Head of caudate nucleus (tissue), 42 donors: ENCODE results near the gene PTPN7.
"Not testable (repeated sequence)": the region's sequence is repeated elsewhere in the genome, so short reads cannot be mapped to it uniquely, and the experiment has no call there.

ENCODE experiments used
- DNase-seq, 42 donors: peaks; one replicate each; pipeline versions ENCODE4 v3.0.0 to v3.0.0-alpha.2; 2020 to 2021; ENCODE audit warnings: mixed read lengths in 7 of 42
- intact Hi-C: fragments of 100-400 bp; cut with DNase I; formaldehyde crosslinking; loops from one replicate; pipeline ENCODE4 v1.15.0; 2022

The PTPN7 gene

DNA sequence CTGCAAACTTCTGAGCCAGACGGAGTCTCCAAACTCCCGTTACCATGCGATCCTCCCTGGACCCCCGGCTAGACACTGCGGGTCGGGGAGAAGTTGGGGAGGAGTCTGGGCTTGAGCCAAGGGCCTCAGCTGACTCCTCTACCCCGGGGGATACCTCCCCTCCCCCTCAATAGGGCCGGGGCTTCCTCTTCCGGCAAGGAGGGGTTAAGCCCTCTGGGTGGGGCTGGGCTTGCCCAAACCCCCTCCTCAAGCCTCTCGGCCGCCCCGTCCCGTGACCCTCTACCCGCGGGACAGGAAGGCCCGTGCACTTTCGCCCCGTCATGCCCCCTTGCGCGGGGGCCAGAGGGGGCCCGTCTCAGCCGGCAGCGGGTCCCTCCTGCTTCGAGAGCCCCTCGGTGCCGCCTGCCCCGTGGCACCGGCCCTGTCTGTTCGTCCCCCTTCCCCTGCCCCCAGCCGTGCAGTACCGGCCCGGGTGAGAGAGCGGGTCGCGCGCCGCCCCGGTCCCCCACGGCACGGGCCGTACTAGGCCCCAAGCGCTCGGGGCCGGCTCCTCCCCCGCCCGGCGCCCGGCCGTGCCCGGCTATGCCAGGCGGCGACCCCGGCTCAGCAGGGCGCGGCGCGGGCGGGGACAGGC lies 16.5 kb downstream of the PTPN7 start:
- intact Hi-C loops, result no loop called here

GRCh38 chr1:202143011-202143767 lies 17.2 kb downstream of the PTPN7 start:
- peak in 7 of 42 donors; percentile 39 to 63 (median 49) for DNase-seq
- intact Hi-C loops, result no loop called here

More for the DNA sequence above, 16.5 kb downstream of the PTPN7 start:
- peak in 7 of 42 donors; percentile 38 to 61 (median 52) for DNase-seq

GRCh38 chr1:202141468-202141867 lies 18.9 kb downstream of the PTPN7 start:
- intact Hi-C loops, DNase-seq: not testable (repeated sequence)

DNA sequence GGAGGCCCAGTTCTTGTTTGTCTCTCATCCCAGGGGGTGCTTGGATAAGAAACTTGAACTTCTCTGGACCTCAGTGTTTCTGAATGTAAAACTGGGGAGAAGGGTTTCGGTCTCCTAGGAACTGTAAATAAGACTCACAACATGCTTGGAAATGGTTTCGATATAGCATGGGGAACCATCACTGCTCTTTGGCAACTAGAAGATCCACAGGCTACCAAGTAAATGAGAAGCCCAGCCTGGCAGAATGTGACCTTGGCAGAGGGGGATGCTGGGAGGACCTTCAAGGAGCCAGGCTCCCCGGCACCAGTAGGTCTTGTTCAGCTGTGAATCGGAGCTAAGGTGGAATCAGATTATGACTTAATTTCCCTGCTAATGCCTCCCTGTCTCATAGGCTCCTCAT lies 19.6 kb downstream of the PTPN7 start:
- intact Hi-C loops, result no loop called here
- no peak for DNase-seq

DNA sequence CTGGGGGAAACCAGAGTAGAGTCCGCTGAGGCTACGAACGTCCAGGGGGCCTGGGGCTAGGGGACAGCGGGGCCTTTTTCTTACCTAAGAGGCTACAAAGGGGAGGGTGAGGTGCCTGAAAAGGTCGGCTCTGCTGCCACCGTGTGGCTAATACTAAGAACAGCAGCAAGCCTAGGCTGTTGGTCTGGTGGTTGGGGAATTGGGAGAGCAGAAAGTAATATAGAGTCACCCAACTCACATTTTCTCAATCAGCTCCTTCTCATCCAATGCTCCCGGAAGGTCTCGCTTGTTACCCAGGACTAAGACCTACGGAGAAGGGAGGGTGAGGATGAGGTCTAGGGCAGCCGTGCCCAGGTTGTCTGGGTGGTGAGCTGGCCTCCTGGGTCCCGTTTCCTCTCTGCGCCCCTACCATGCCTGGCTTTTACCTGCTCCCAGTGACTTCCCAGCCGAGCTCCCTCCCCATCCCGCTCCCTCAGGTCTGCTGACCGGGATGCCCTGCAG lies 25.1 kb downstream of the PTPN7 start:
- DNase-seq, result peak in 41 of 42 donors; percentile 62 to 90 (median 78)
- intact Hi-C loops, result loop anchor here (5.0 kb wide), 1 partner anchor 128 kb away; no protein-coding TSS in a partner anchor

DNA sequence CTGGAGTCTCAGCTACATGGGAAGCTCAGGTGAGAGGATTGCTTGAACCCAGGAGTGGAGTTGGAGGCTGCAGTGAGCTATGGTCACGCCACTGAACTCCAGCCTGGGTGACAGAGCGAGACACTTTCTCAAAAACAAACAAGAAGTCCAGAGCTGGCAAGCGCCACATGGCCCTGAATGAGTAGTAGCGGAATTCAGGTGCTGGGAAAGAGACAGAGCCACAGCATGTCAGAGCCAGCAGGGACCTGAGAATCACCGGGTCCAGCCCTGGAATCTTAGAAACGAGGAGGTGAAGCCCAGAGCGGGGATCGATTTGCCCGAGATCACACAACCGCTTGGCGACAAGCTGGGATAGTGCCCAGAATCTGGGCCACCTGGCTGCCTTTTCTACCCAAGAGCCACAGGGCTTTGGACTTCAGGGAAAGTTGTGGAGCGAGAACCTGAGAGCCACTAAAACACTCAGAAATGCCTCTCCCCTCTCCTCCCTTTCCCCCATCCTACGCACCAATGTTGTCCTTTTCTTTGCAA lies 25.7 kb downstream of the PTPN7 start:
- intact Hi-C loops, result loop anchor here (5.0 kb wide), 2 partner anchors 127 to 247 kb away; partner anchors contain the start of gene SHISA4
- peak in 2 of 42 donors; percentile 25 to 40 for DNase-seq

- no peak for DNase-seq
- intact Hi-C loops, result loop anchor here (5.0 kb wide), 1 partner anchor 247 kb away; the partner anchor contains the start of gene SHISA4
These were observed 26.4 kb downstream of the PTPN7 start for GRCh38 chr1:202133989-202134388.

DNA sequence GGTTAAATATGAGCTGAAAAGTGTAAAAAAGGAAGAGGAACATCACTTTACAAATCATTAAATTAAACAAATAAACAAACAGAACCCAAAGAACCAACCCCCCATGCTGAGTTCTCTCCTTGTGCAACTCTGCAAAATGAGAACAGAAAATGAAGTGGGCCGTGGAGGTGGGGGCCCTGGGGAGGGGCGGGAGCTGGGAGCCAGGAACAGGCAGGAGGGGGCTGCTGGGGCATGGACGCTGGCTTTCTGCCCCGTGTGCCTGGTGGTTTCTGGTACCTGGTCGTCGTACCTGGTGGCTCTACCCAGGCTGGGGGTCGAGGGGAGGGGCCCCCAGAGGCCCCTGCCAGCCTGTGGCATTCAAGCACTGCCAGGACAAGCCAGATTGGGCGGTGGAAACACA lies 26.9 kb downstream of the PTPN7 start:
- intact Hi-C loops, result loop anchor here (5.0 kb wide), 1 partner anchor 246 kb away; the partner anchor contains the start of gene SHISA4
- peak in 4 of 42 donors; percentile 23 to 56 (median 38) for DNase-seq

- peak; percentile 78 to 95 (median 87) for DNase-seq
- intact Hi-C loops, result loop anchor here (5.0 kb wide), 1 partner anchor 246 kb away; the partner anchor contains the start of gene SHISA4
These were observed 27.4 kb downstream of the PTPN7 start for GRCh38 chr1:202133001-202133400.

- intact Hi-C loops, result loop anchor here (5.0 kb wide), 1 partner anchor 245 kb away; the partner anchor contains the start of gene SHISA4
- DNase-seq, result peak; percentile 55 to 93 (median 78)
These were observed 28.2 kb downstream of the PTPN7 start for GRCh38 chr1:202131956-202132821.

DNA sequence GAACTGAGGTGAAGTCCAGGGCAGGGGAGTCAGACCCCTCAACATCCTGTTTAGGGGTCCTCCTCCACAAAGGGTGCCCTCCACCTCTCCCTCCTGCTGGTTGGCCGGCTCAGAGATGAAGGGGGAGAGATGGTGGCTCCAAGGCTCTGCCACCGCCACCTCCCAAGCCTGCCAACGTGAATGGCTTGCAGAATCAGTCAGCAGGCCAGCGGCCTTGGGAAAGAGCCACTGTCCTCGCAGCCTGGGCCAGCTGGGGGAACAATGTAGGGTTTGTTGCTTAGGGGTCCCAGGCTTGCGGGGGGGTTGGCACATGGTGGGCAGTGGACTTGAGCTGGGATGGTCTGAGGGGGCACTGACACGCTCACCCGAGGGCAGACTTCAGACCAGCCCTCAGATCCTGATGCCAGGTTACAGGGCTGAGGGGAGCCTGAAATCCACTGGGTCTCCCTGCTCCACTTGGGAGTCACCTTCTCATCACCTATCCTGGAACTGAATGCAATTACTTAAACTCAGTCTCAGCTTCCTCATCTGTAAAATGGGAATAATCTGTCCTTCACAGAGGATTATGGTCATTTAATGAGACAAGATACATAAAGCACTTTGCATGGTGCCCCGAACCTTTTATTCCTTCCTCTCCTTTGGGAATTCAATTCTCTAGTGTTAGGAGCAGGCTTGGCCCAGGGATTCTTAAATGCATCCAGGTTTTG lies 29.4 kb downstream of the PTPN7 start:
- intact Hi-C loops, result loop anchor here (5.0 kb wide), 1 partner anchor 244 kb away; the partner anchor contains the start of gene SHISA4
- peak; percentile 78 to 97 (median 92) for DNase-seq

- intact Hi-C loops, result loop anchor here (5.0 kb wide), 1 partner anchor 243 kb away; the partner anchor contains the start of gene SHISA4
- peak; percentile 88 to 99 (median 96) for DNase-seq
These were observed 30.1 kb downstream of the PTPN7 start for GRCh38 chr1:202130297-202130721.

DNA sequence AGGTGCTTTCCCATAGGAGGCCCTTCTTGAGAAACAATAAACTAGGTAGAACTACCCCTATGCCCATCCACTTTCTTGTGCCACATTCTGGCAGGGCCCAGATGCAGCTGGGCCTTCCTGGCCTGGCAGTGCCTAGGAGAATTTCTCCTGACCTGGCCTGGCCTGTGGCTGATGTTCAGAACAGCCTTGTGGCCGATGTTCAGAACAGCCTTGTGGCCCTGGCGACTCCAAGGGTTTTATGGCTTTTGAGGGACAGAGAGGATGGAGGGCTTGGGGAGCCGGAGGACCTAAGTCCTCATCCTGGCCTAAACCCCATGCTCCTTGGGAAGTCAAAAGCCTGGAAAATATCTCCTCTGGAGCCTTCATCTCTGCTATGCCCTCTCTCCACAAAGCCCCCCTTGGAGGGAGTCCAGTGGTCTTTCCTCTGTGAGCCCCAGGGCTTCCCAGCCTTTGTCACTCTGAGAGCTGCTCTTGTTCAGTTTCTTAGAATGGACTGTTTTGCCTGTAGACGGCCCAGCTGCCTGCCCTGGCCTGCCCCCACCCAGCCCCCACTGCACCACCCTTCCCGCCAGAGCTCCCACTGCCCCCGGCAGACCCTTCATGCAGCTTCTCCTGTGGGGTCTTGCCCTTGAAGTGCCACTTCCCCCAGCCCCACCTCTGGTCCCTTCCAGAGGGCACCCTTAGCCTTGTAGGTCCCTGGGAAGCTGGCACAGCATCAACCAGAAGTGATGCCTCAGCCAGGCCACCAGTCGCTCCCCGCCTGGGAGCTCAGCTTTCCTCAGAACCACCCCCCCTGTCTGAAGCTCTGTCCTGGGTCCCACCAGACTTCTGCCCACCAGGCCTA lies 30.7 kb downstream of the PTPN7 start:
- DNase-seq, result peak in 35 of 42 donors; percentile 18 to 88 (median 65)
- intact Hi-C loops, result loop anchor here (5.0 kb wide), 1 partner anchor 242 kb away; the partner anchor contains the start of gene SHISA4

DNA sequence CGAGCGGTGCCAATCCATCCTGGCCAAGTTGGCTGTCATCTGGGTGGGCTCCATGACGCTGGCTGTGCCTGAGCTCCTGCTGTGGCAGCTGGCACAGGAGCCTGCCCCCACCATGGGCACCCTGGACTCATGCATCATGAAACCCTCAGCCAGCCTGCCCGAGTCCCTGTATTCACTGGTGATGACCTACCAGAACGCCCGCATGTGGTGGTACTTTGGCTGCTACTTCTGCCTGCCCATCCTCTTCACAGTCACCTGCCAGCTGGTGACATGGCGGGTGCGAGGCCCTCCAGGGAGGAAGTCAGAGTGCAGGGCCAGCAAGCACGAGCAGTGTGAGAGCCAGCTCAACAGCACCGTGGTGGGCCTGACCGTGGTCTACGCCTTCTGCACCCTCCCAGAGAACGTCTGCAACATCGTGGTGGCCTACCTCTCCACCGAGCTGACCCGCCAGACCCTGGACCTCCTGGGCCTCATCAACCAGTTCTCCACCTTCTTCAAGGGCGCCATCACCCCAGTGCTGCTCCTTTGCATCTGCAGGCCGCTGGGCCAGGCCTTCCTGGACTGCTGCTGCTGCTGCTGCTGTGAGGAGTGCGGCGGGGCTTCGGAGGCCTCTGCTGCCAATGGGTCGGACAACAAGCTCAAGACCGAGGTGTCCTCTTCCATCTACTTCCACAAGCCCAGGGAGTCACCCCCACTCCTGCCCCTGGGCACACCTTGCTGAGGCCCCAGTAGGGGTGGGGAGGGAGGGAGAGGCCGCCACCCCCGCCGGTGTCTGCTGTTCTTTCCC lies 32.4 kb downstream of the PTPN7 start:
- intact Hi-C loops, result no loop called here

GRCh38 chr1:202127061-202127460 lies 33.3 kb downstream of the PTPN7 start:
- intact Hi-C loops, result no loop called here
- no peak for DNase-seq

More for the DNA sequence above, 32.4 kb downstream of the PTPN7 start:
- peak in 1 of 42 donors; percentile 50 for DNase-seq

DNA sequence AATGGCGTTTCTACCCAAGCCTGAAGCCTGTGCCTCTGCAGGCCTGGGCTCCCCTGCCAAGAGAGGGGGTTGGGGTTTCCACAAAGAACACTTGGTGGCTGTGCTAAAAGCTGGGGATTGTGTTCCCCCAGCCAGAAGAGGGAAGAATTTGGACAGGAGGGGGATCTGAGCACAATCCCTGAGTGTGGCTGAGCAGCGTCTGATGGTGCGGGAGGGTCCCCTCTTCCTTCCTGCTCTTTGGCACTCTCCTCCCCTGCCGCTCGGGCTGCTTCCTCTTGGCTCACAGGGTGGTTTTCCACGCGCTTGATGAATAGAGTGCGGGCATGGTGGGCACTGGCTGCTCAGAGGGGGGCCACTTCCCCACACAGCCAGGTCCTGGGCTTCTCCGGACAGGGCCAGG lies 34.0 kb downstream of the PTPN7 start:
- intact Hi-C loops, result no loop called here
- peak in 37 of 42 donors; percentile 32 to 86 (median 65) for DNase-seq
